ENCODE data around the gene DLG1.
A peak's percentile ranks its signal among the peaks of the same experiment; 100 is the strongest.

Gene DLG1

GRCh38 chr3:197317250-197317963, 19.0 kb upstream of the DLG1 start:
- DNase-seq (ENCODE audit: low spot score) = no peak

GRCh38 chr3:197312431-197312830, 14.0 kb upstream of the DLG1 start:
- no peak for DNase-seq (ENCODE audit: low spot score)

DNA sequence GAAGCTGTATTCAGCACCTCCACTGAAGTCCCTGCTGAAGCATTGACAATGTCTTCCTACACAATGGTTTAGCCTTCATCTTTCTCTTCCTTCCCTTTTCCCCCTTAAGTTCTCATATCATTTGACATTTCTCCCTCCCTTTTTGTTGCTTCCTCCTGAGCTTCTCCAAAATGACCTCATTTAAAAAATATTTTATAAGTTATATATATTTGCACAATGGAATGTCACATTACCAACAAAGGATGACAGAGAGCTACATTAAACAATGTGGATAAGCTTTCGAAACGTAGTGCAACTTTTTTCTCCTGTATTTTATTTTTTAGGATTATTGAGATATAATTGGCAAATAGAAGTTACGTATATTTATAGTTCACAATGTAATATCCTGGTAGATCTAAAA, 13.2 kb upstream of the DLG1 start:
- no peak for DNase-seq (ENCODE audit: low spot score)

DNA sequence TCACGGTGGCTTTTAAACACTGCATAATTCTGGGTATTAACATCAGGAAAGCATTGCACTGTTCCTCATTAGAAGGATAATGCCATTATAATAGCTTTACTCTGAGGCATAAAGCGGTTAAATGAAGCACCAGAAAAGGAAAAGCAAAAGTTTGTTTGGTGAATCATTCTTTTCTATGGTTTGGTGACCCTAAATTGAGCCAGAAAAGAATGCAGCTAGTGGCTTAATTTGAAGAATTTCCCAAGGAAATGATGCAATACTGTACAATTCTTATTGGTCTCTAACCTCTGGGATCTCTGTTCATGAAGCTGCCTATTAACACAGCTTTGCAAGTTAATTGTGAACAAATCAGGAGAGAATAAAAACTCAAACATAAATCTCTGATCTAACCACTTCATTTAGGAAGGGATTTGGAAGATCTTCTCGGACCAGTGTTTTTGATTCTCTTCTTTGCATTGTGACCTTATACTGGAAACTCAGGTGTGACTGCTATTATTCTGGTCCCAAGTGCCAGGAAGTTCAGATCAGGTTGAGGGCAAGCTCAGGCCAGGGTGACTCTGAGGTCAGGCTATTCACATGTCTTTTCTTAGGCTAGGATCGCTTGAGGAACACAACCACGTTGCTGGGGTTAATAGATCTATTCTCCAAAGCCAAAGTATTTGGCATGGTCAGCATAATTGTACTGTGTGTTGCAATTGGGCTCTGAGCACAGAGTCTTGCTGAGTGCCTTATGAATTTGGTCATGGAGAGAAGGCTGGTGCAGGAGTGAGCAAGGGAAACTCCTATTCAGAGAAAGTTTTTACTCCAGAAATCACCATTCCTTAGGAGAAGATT, 11.3 kb upstream of the DLG1 start:
- DNase-seq (ENCODE audit: low spot score) = peak; percentile 18

DNA sequence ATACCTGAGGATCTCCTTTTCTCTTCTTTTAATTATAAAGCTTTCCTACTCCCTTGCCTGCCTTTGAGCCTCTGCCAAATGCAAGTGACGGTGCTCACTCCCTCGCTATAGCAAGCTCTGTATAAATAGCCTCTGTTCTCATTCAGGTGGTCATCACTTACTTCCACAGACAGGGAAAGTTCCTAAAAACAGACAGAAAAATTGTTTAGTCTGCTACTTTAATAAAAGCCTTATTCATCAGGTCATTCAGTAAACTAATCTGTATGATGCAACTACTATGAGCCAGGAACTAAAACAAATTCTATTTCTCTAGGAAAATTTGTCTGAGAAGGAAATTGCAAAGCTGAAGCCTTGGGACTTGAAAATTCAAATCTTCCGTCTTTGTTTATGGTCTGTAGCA, 10.2 kb upstream of the DLG1 start:
- no peak for DNase-seq (ENCODE audit: low spot score)

- DNase-seq (ENCODE audit: low spot score) = no peak
These were observed 8.1 kb upstream of the DLG1 start for GRCh38 chr3:197306374-197307086.

- peak; percentile 56 for DNase-seq (ENCODE audit: low spot score)
These were observed 7.4 kb upstream of the DLG1 start for GRCh38 chr3:197305854-197306253.

DNA sequence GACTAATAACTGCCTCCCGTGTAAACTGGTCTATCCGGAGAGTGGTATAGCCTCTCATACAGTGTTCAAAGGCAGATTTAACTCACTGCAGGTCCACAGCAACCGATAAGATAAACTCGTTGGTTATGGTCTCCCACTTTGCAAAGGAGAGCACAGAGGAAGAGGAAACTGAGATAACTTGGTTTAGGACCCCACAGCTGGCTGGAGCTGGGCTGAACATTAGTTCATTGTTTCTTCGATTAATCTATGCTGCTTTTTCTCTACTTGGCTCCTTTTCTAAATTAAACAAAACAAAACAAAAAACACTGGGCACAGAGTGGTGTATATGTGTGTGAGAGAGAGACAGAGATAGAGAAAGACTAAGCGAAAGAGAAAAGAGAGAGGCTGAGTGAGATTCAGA, 5.0 kb upstream of the DLG1 start:
- DNase-seq (ENCODE audit: low spot score) = no peak

GRCh38 chr3:197302696-197303341, 4.4 kb upstream of the DLG1 start:
- DNase-seq (ENCODE audit: low spot score) = no peak

- DNase-seq (ENCODE audit: low spot score) = no peak
These were observed 3.6 kb upstream of the DLG1 start for GRCh38 chr3:197302033-197302432.

DNA sequence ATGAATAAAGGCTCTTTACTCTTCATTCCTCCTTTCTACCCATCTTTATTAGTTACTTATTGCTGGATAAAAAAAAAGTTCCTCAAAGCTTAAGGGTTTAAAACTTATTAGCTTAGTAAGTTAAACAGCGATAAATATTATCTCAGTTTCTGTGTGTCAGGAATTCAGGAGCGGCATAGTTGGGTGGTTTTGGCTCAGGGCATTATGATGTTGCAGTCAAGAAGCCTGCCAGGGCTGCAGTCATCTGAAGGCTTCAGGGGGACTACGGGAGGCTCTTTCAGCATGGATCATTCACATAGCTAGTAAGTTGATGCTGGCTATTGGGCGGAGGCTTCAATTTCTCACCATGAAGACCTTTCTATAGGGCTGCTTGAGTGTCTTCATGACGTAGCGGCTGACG, 1.9 kb upstream of the DLG1 start:
- DNase-seq (ENCODE audit: low spot score) = no peak

GRCh38 chr3:197298945-197299854, 788 bp upstream of the DLG1 start:
- peak; percentile 9 for DNase-seq (ENCODE audit: low spot score)

GRCh38 chr3:197297476-197298340, 704 bp downstream of the DLG1 start:
- DNase-seq (ENCODE audit: low spot score) = peak; percentile 93

DNA sequence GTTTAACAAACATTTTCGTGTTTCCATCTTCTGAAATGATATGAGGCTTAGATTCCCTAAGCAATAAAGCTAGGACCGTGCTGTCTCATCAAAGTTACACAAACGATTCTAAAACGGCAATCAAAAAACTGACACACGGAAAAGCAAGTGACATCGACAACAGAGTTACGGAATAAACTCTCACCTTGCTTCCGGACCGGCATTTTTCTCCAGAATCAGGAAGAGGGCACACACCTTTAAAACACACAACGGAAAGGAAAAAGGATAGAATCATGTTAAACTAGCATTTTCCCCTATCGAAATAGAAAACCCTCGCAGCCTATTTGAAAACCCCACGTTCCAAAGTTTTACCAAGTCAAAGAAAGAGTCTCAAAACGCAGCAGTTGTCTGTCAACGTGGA, 1.4 kb downstream of the DLG1 start:
- DNase-seq (ENCODE audit: low spot score) = peak; percentile 32

- no peak for DNase-seq (ENCODE audit: low spot score)
These were observed 1.9 kb downstream of the DLG1 start for GRCh38 chr3:197296545-197296944.

DNA sequence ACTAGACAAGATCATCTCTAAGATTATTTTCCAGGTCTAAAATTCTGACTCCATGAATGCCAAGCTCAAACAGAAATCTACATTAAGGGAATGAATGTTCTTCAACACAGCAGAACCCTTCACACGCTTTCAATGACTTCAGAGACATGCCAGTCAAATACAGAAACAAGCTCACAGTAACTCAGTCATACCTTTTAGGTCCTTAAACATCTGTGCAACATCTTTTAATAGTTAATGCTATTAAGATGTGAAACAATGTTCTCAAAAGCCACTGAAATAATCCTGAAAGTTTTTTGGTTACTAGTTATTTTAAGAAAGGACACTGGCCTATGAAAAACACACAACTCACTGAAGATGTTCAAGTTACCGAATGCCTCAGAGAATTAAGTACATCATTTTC, 2.5 kb downstream of the DLG1 start:
- DNase-seq (ENCODE audit: low spot score) = no peak

- DNase-seq (ENCODE audit: low spot score) = peak; percentile 11
These were observed 4.7 kb downstream of the DLG1 start for GRCh38 chr3:197293605-197294237.

DNA sequence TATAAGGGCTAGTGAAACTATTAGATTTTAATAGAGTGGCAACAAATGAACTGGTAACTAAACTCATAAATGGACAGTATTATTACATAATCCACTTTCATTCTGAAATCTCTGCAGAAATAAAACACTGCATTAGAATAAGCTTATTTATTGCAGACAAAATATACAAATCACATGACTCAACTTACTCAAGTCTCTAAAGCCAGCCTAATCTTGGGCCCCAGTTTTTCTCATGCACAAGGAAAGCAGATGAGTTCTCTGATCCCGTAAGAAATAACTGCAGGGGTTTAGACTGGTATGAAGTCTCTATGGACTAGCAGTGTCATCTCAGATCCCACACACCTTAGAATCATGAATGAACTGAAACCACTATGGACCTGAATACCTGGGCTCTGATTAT, 5.8 kb downstream of the DLG1 start:
- DNase-seq (ENCODE audit: low spot score) = no peak

DNA sequence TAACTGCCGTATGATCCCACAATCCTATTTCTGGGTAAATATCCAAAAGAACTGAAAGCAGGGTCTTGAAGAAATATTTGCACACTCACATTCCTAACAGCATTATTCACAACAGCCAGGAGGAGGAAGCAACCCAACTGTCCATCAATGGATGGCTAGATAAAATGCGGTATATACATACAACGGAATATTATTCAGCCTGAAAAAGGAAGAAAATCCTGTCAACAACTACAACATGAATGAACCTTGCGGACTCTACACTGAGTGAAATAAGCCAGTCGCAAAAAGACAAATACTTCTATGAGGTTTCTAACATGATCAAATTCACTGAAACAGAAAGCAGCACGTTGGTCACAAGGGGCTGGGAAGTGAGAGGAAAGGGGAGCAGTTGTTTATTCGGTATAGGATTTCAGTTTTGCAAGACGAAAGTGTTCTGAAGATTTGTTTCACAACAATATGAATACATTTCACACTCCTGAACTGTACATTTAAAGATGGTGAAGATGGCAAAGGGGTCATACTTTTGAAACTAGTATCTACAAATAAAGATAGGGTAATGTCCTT, 6.2 kb downstream of the DLG1 start:
- no peak for DNase-seq (ENCODE audit: low spot score)

DNA sequence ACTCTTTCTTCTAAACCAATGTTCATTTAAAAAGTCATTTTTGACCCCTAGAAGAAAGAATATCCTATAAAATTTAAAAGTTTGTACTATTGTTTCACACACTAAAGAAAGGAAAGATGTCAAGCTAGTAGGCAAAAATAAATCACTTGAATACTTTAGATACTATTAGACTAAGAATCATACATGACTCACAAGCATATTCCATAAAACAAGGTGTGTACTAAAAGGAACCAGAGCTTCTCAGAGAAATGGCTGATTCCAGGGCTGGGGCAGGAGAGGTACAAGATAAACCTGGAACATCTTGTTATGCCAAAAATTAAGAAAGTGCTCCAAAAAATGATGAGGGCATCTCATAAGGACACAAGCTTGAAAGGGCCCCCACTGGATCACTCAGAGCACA, 8.7 kb downstream of the DLG1 start:
- DNase-seq (ENCODE audit: low spot score) = no peak
